Peyer's patch (tissue), 4 donors: ENCODE measurements around the gene AMBRA1.

Experiments used
- CTCF ChIP-seq, 6 experiments: fragments of 450-650 bp in 4 of 6; fragments of 200-600 bp in 2 of 6; sonication (generic) in 1 of 6; IDR thresholded peaks; one replicate each; pipeline ENCODE4 v1.5.1; 2017 to 2019; ENCODE audit warnings: antibody characterized with exemption in 6 of 6, mild to moderate bottlenecking in 3 of 6, moderate library complexity in 1 of 6
- POLR2A ChIP-seq, 2 donors: fragments of 450-650 bp; IDR thresholded peaks; one replicate each; pipeline ENCODE4 v1.5.1; 2017; ENCODE audit warnings: antibody characterized with exemption in 2 of 2, mild to moderate bottlenecking in 2 of 2, moderate library complexity in 2 of 2

- TF ChIP-seq CTCF (IDR thresholded peaks at IDR 0.05) (no peak), POLR2A (IDR thresholded peaks at IDR 0.05) (no peak)
Measured at GRCh38 chr11:46455834-46456233, 138.0 kb downstream of the AMBRA1 start.
